HepG2 (cell line): ENCODE results near the gene MORN1. TPM values are rescaled to one million over a fixed set of nuclear protein-coding genes. Genes with fewer than 3 reads are reported as not detected.

Source experiments
- ATAC-seq: fragments of 200-7000 bp; cut with Tn5 transposase; 3 replicates; pipeline ENCODE4 v1.9.1; 2020; ENCODE audit warnings: mild to moderate bottlenecking, moderate library complexity
- BruUV-seq: library from RNA; stranded (reverse); fragments of 400-500 nt; replicated peaks from 2 replicates; lab custom pipeline; 2021; lab: Mats Ljungman, UMichigan
- CTCF ChIA-PET: fragments of 300-600 bp; formaldehyde crosslinking; extraction: SDS; loops from one replicate; lab custom pipeline; 2021; ENCODE audit warnings: low total read pairs, inconsistent platforms, low intra/inter-chr PET ratio; lab: Yijun Ruan, JAX
- POLR2A ChIA-PET: fragments of 350-600 bp; sonication (Branson Sonifier 250); formaldehyde crosslinking; loops from one replicate; lab custom pipeline; 2020; ENCODE audit warnings: antibody characterized with exemption, inconsistent platforms; lab: Yijun Ruan, JAX
- DNase-seq: peaks from one replicate; pipeline ENCODE4 v3.0.0-alpha.2; 2015; ENCODE audit warnings: low spot score
- FAIRE-seq: peaks from 3 replicates; lab custom pipeline; 2011; peaks lifted over from hg19 to GRCh38; lab: Jason Lieb, UNC
- H2AFZ ChIP-seq: one replicate; pipeline ENCODE4 v1.6.1; 2011; ENCODE audit warnings: low read length, inconsistent platforms
- H3K27ac ChIP-seq: fragments of 300-600 bp; 3 replicates; pipeline ENCODE4 v1.8.0; 2011; ENCODE audit warnings: mixed run types, mild to moderate bottlenecking, mixed read lengths, low read length, inconsistent platforms; ENCODE audit not compliant: insufficient read depth; ENCODE audit errors: extremely low read length
- H3K27me3 ChIP-seq, 2 experiments: fragments of 200-600 bp in 1 of 2; 2 replicates in 1 of 2; 3 replicates in 1 of 2; pipeline versions ENCODE4 v1.6.0 to v1.8.0; 2011; ENCODE audit warnings: low read length in 2 of 2, mild to moderate bottlenecking in 2 of 2, moderate library complexity in 2 of 2, inconsistent platforms in 1 of 2; ENCODE audit not compliant: insufficient read depth in 2 of 2, control insufficient read depth in 1 of 2
- H3K36me3 ChIP-seq, 2 experiments: fragments of 200-600 bp in 1 of 2; replicated peaks in 1 of 2; 2 replicates in 1 of 2; 3 replicates in 1 of 2; pipeline versions ENCODE4 v1.5.1 to v1.8.0; 2011; ENCODE audit warnings: low read length in 2 of 2, inconsistent platforms in 1 of 2; ENCODE audit not compliant: insufficient read depth in 2 of 2, control insufficient read depth in 1 of 2
- H3K4me1 ChIP-seq: 2 replicates; pipeline ENCODE4 v1.5.1; 2012; ENCODE audit warnings: low read length, inconsistent platforms; ENCODE audit not compliant: insufficient read depth
- H3K4me2 ChIP-seq: 2 replicates; pipeline ENCODE4 v1.6.0; 2011; ENCODE audit warnings: low read depth, low read length, inconsistent platforms
- H3K4me3 ChIP-seq, 3 experiments: fragments of 200-600 bp in 1 of 3; sonication (generic), shearing (Covaris generic) in 1 of 3; replicated peaks in 1 of 3; 2 replicates each; pipeline ENCODE4 v1.5.1; 2011 to 2016; ENCODE audit warnings: low read length in 3 of 3, inconsistent platforms in 2 of 3, low read depth in 2 of 3, mild to moderate bottlenecking in 2 of 3, control low read depth in 1 of 3, mixed read lengths in 1 of 3; ENCODE audit not compliant: insufficient read depth in 1 of 3
- H3K79me2 ChIP-seq: one replicate; pipeline ENCODE4 v1.6.1; 2011; ENCODE audit warnings: low read length, inconsistent platforms; ENCODE audit not compliant: insufficient read depth
- H3K9ac ChIP-seq: 2 replicates; pipeline ENCODE4 v1.6.0; 2011; ENCODE audit warnings: mild to moderate bottlenecking, low read depth, low read length, inconsistent platforms; ENCODE audit not compliant: insufficient read depth
- H3K9me3 ChIP-seq: 2 replicates; pipeline ENCODE4 v1.5.1; 2012; ENCODE audit warnings: mild to moderate bottlenecking, low read length
- H4K20me1 ChIP-seq: 2 replicates; pipeline ENCODE4 v1.6.0; 2011; ENCODE audit warnings: inconsistent platforms, mild to moderate bottlenecking, low read length, moderate library complexity; ENCODE audit not compliant: insufficient read depth
- CC2D1A ChIP-seq: sonication (generic); formaldehyde crosslinking; IDR thresholded peaks from 2 replicates; pipeline ENCODE4 v1.8.1; 2023; ENCODE audit warnings: mild to moderate bottlenecking, missing genetic modification reagents
- HNRNPH1 ChIP-seq: fragments of 200-400 bp; formaldehyde crosslinking; optimal IDR thresholded peaks from 2 replicates; pipeline ENCODE3; 2017; ENCODE audit warnings: mild to moderate bottlenecking, low read depth, low read length
- KDM2A ChIP-seq: sonication (generic); formaldehyde crosslinking; IDR thresholded peaks from 2 replicates; pipeline ENCODE4 v1.4.0; 2020; ENCODE audit warnings: low read depth, missing genetic modification reagents, borderline replicate concordance
- KDM3A ChIP-seq: IDR thresholded peaks from 2 replicates; pipeline ENCODE4 v1.6.1; 2018; ENCODE audit warnings: low read depth, missing compliant biosample characterization
- KLF6 ChIP-seq: IDR thresholded peaks from 2 replicates; pipeline ENCODE4 v1.8.0; 2016; ENCODE audit warnings: missing biosample characterization, missing genetic modification reagents
- NPAS2 ChIP-seq: sonication (generic); formaldehyde crosslinking; IDR thresholded peaks from 2 replicates; pipeline ENCODE4 v1.8.0; 2022; ENCODE audit warnings: mild to moderate bottlenecking, missing genetic modification reagents, borderline replicate concordance
- PAX8 ChIP-seq: sonication (generic); formaldehyde crosslinking; IDR thresholded peaks from 2 replicates; pipeline ENCODE4 v1.8.0; 2022; ENCODE audit warnings: mild to moderate bottlenecking, missing genetic modification reagents, borderline replicate concordance
- PPARG ChIP-seq: conservative IDR thresholded peaks from 2 replicates; pipeline ENCODE4 v1.6.1; 2016; ENCODE audit warnings: missing biosample characterization, missing genetic modification reagents
- PRMT3 ChIP-seq: sonication (generic); formaldehyde crosslinking; IDR thresholded peaks from 2 replicates; pipeline ENCODE4 v1.8.1; 2022; ENCODE audit warnings: low read depth, mild to moderate bottlenecking, moderate library complexity, missing genetic modification reagents, borderline replicate concordance
- SKI ChIP-seq: fragments of 450-650 bp; IDR thresholded peaks from one replicate; pipeline ENCODE4 v1.6.1; 2018; ENCODE audit warnings: mild to moderate bottlenecking; ENCODE audit not compliant: partially characterized antibody
- SRF ChIP-seq: IDR thresholded peaks from 2 replicates; pipeline ENCODE4 v1.6.1; 2011; ENCODE audit warnings: mild to moderate bottlenecking, low read depth, low read length, moderate library complexity
- ZKSCAN8 ChIP-seq: IDR thresholded peaks from 2 replicates; pipeline ENCODE4 v1.6.1; 2016; ENCODE audit warnings: borderline replicate concordance, missing genetic modification reagents, missing compliant biosample characterization
- ZNF160 ChIP-seq: sonication (generic); formaldehyde crosslinking; IDR thresholded peaks from 2 replicates; pipeline ENCODE4 v1.8.0; 2022; ENCODE audit warnings: mild to moderate bottlenecking, inconsistent platforms, missing genetic modification reagents
- ZNF17 ChIP-seq: sonication (generic); formaldehyde crosslinking; IDR thresholded peaks from 2 replicates; pipeline ENCODE4 v1.5.0; 2020; ENCODE audit warnings: mild to moderate bottlenecking, missing genetic modification reagents
- ZNF235 ChIP-seq: sonication (generic); formaldehyde crosslinking; IDR thresholded peaks from 2 replicates; pipeline ENCODE4 v1.8.1; 2023; ENCODE audit warnings: mild to moderate bottlenecking, missing genetic modification reagents, borderline replicate concordance
- ZNF501 ChIP-seq: sonication (generic); formaldehyde crosslinking; IDR thresholded peaks from 2 replicates; pipeline ENCODE4 v1.5.1; 2020; ENCODE audit warnings: mild to moderate bottlenecking, moderate library complexity, missing genetic modification reagents
- ZNF772 ChIP-seq: sonication (generic); formaldehyde crosslinking; IDR thresholded peaks from 2 replicates; pipeline ENCODE4 v1.5.0; 2020; ENCODE audit warnings: mild to moderate bottlenecking, missing genetic modification reagents
- WGBS: methylation state at CpG from one replicate; pipeline ENCODE4 v1.1.6; 2017; ENCODE audit warnings: low lambda C conversion rate; 5-methylcytosine and 5-hydroxymethylcytosine counted together
- in situ Hi-C: cut with HindIII; loops from 2 replicates; pipeline ENCODE4 v1.10.0; 2017; ENCODE audit warnings: low pct_unique_long_range_greater_than_20kb; ENCODE audit not compliant: extremely low pct_ligation_motif_present
- intact Hi-C: fragments of 100-400 bp; cut with micrococcal nuclease; formaldehyde crosslinking; loops from one replicate; pipeline ENCODE4 v1.10.0; 2022; ENCODE audit not compliant: unreplicated experiment
- polyA plus RNA-seq, 8 experiments: library from polyadenylated mRNA; depleted of rRNA in 3 of 8; stranded (reverse) in 7 of 8; unstranded in 1 of 8; fragments of >200 nt; fragmentation: Illumina TruSeq in 4 of 8; extraction: Trizol in 4 of 8; gene quantifications; 2 replicates each; pipeline versions ENCODE4 v1.2.1 to v1.2.3, GENCODE V29; 2011 to 2016; ENCODE audit warnings: low read depth in 4 of 8, missing spikeins in 1 of 8, mixed read lengths in 1 of 8; ENCODE audit not compliant: insufficient read depth in 1 of 8
- total RNA-seq, 5 experiments: library from RNA; depleted of rRNA; stranded (reverse); fragments of >200 nt; fragmentation: Illumina TruSeq; extraction: Trizol; gene quantifications; 2 replicates each; pipeline ENCODE4 v1.2.3, GENCODE V29; 2016; ENCODE audit warnings: low read depth in 1 of 5
- TF ChIP-seq, protein P1 (sequence below): sonication (generic); formaldehyde crosslinking; IDR thresholded peaks from 2 replicates; pipeline ENCODE4 v1.9.0; 2021; ENCODE audit warnings: missing genetic modification reagents, borderline replicate concordance
- TF ChIP-seq, protein P2 (sequence below): sonication (generic); formaldehyde crosslinking; IDR thresholded peaks from 2 replicates; pipeline ENCODE4 v1.5.1; 2020; ENCODE audit warnings: missing genetic modification reagents, mild to moderate bottlenecking, borderline replicate concordance

Gene MORN1
- total and polyA plus RNA-seq, 2 of the 13 experiments (the other 11 are each of a cell fraction or from before 2014, with no cell fraction given): 3.1 to 6.5 TPM

- H3K9me3 ChIP-seq: no peaks in the 10 kb centered on the region
- no TSS peak for BruUV-seq
- H3K36me3 ChIP-seq: peaks cover 2 to 13% of the 10 kb centered on the region in 2 experiments; a peak in 1 of 5 replicates
- H3K4me1 ChIP-seq: peaks cover 6% of the 10 kb centered on the region
- no peak overlapping the region for H3K27ac ChIP-seq
- ChIA-PET CTCF (no interaction called here), POLR2A (no interaction called here)
- H4K20me1 ChIP-seq: peaks cover 23% of the 10 kb centered on the region; the same call in 1 of the 2 replicates
- intact Hi-C loops (no loop called here), in situ Hi-C loops (no loop called here)
- no peak overlapping the region for H3K4me2 ChIP-seq
- H3K4me3 ChIP-seq: no peak overlapping the region
- DNase-seq (no peak), FAIRE-seq (no peak), ATAC-seq (no peak)
- TF ChIP-seq SKI (no peak), ZNF501 (CRISPR knock-in tag) (no peak), CC2D1A (no peak), NPAS2 (CRISPR knock-in tag) (no peak), ZKSCAN8 (no peak), PPARG (CRISPR knock-in tag) (no peak), KDM3A (CRISPR knock-in tag) (no peak), KLF6 (CRISPR knock-in tag) (no peak), KDM2A (CRISPR knock-in tag) (no peak), PRMT3 (CRISPR knock-in tag) (no peak), ZNF17 (CRISPR knock-in tag) (no peak), SRF (no peak), ZNF160 (CRISPR knock-in tag) (no peak), ZNF772 (CRISPR knock-in tag) (no peak), PAX8 (no peak), ZNF235 (CRISPR knock-in tag) (no peak), HNRNPH1 (no peak)
- TF ChIP-seq, protein P1, sequence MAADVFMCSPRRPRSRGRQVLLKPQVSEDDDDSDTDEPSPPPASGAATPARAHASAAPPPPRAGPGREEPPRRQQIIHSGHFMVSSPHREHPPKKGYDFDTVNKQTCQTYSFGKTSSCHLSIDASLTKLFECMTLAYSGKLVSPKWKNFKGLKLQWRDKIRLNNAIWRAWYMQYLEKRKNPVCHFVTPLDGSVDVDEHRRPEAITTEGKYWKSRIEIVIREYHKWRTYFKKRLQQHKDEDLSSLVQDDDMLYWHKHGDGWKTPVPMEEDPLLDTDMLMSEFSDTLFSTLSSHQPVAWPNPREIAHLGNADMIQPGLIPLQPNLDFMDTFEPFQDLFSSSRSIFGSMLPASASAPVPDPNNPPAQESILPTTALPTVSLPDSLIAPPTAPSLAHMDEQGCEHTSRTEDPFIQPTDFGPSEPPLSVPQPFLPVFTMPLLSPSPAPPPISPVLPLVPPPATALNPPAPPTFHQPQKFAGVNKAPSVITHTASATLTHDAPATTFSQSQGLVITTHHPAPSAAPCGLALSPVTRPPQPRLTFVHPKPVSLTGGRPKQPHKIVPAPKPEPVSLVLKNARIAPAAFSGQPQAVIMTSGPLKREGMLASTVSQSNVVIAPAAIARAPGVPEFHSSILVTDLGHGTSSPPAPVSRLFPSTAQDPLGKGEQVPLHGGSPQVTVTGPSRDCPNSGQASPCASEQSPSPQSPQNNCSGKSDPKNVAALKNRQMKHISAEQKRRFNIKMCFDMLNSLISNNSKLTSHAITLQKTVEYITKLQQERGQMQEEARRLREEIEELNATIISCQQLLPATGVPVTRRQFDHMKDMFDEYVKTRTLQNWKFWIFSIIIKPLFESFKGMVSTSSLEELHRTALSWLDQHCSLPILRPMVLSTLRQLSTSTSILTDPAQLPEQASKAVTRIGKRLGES: no peak
- TF ChIP-seq, protein P2, sequence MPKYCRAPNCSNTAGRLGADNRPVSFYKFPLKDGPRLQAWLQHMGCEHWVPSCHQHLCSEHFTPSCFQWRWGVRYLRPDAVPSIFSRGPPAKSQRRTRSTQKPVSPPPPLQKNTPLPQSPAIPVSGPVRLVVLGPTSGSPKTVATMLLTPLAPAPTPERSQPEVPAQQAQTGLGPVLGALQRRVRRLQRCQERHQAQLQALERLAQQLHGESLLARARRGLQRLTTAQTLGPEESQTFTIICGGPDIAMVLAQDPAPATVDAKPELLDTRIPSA (CRISPR knock-in tag): no peak
- H3K79me2 ChIP-seq: peaks cover 66% of the 10 kb centered on the region
- no peaks in the 10 kb centered on the region for H3K27me3 ChIP-seq
- WGBS: 87% methylated on average over 8 of the region's 9 CpGs
- H2AFZ ChIP-seq: no peak overlapping the region
- H3K9ac ChIP-seq: no peak overlapping the region
Observed at GRCh38 chr1:2289607-2290006, 101.7 kb downstream of the MORN1 start.
